Cardiac fibroblast (primary cell): ENCODE results near the gene MARK4.
A peak's percentile ranks its signal among the peaks of the same experiment; 100 is the strongest.

ENCODE experiments used
- DNase-seq, 2 donors: peaks; one replicate each; pipeline versions ENCODE4 v3.0.0 to v3.0.0-alpha.2; 2010; ENCODE audit warnings: low read depth in 2 of 2
- H3K4me3 ChIP-seq, 2 donors: replicated peaks in 1 of 2; 1 replicate in 1 of 2; 2 replicates in 1 of 2; pipeline ENCODE4 v1.5.1; 2011; ENCODE audit warnings: low read depth in 2 of 2, low read length in 2 of 2, mild to moderate bottlenecking in 2 of 2, moderate library complexity in 1 of 2
- CTCF ChIP-seq: IDR thresholded peaks from one replicate; pipeline ENCODE4 v1.5.1; 2011; ENCODE audit warnings: low read depth, mild to moderate bottlenecking, low read length, inconsistent platforms

The MARK4 gene

GRCh38 chr19:45238556-45238955 lies 12.5 kb upstream of the MARK4 start:
- H3K4me3 ChIP-seq: no peak overlapping the region
- no peak for DNase-seq
- TF ChIP-seq CTCF: no peak

GRCh38 chr19:45243144-45243732 lies 7.8 kb upstream of the MARK4 start:
- no peak for DNase-seq
- H3K4me3 ChIP-seq: no peak overlapping the region

GRCh38 chr19:45244133-45244794 lies 6.8 kb upstream of the MARK4 start:
- TF ChIP-seq CTCF: no peak
- DNase-seq: no peak
- H3K4me3 ChIP-seq: no peak overlapping the region

More at GRCh38 chr19:45243144-45243732, 7.8 kb upstream of the MARK4 start:
- no peak for TF ChIP-seq CTCF

GRCh38 chr19:45245334-45245787 lies 5.7 kb upstream of the MARK4 start, which contains the start of gene EXOC3L2:
TSS of gene EXOC3L2 (minus strand) at chr19:45245407. CDS start at chr19:45239045, 6,362 bp downstream.
- H3K4me3 ChIP-seq: no peak within 1 kb of the TSS
- DNase-seq: peak in 1 of 2 donors; percentile 30
- no peak for TF ChIP-seq CTCF

GRCh38 chr19:45245826-45246225 lies 5.2 kb upstream of the MARK4 start:
- peak; percentile 4 to 41 for DNase-seq
- no peak for TF ChIP-seq CTCF
- H3K4me3 ChIP-seq: no peak overlapping the region

GRCh38 chr19:45247136-45247535 lies 3.9 kb upstream of the MARK4 start:
- H3K4me3 ChIP-seq: no peak overlapping the region
- TF ChIP-seq CTCF: no peak
- DNase-seq: no peak
